AG04449 (cell line): ENCODE data around the gene TAF4B.
"Not testable (repeated sequence)": the region's sequence is repeated elsewhere in the genome, so short reads cannot be mapped to it uniquely, and the experiment has no call there.

Experiments used
- CTCF ChIA-PET: fragments of 350-600 bp; formaldehyde crosslinking; extraction: SDS; loops from one replicate; lab custom pipeline; 2021; ENCODE audit warnings: antibody characterized with exemption; lab: Yijun Ruan, JAX
- POLR2A ChIA-PET: fragments of 400-600, 350-600 bp; formaldehyde crosslinking; extraction: SDS; loops from one replicate; lab custom pipeline; 2020; ENCODE audit warnings: antibody characterized with exemption, inconsistent platforms; lab: Yijun Ruan, JAX
- DNase-seq: peaks from one replicate; pipeline ENCODE4 v3.0.0-alpha.2; 2010; ENCODE audit warnings: low read depth, low spot score
- H3K4me3 ChIP-seq: 2 replicates; pipeline ENCODE4 v1.5.1; 2011; ENCODE audit warnings: low read depth, mild to moderate bottlenecking, control low read depth, low read length
- CTCF ChIP-seq: IDR thresholded peaks from one replicate; pipeline ENCODE4 v1.5.1; 2011; ENCODE audit warnings: mild to moderate bottlenecking, moderate library complexity, low read length, control low read depth, inconsistent platforms; ENCODE audit not compliant: insufficient read depth; ENCODE audit errors: missing control alignments

The TAF4B gene

DNA sequence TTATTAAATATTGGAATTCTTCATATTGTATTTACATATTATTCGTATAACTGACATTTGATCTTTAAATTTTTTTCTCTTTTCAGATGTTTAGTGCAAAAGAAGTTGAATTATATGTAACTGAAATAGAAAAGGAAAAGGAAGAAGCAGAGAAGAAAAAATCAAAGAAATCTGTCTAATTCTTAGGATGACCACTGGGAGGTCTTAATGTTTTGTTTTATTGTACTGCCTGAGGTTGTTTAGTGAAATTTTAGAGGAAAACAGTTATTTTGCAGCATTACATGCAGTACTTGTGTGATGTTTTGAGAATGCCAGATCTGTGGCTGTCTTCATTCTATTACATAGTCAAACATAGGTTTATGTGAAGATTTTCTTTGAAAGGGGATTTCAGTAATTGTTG is 34.0 kb upstream of the TAF4B start:
- TF ChIP-seq CTCF, result no peak
- no peak for DNase-seq
- POLR2A ChIA-PET, result no interaction called here
- no peak overlapping the region for H3K4me3 ChIP-seq
- CTCF ChIA-PET, result no interaction called here

DNA sequence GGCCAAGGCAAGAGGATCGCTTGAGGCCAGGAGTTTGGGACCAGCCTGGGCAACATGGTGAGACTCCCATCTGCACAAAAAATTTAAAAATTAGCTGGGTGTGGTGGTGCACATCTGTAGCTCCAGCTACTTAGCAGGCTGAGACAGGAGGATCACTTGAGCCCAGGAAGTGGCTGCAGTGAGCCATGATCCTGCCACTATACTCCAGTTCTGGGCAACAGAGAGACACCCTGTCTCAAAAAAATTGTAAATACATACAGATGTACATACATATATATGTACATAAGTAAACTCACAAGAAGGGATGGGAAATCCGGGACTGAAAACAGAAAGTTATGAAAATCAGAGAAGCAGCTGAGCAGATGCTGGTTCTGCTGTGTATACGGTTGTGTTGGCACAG is 29.6 kb upstream of the TAF4B start:
- CTCF ChIA-PET, result no interaction called here
- POLR2A ChIA-PET, result no interaction called here
- no peak overlapping the region for H3K4me3 ChIP-seq
- DNase-seq, result no peak
- TF ChIP-seq CTCF, result no peak

DNA sequence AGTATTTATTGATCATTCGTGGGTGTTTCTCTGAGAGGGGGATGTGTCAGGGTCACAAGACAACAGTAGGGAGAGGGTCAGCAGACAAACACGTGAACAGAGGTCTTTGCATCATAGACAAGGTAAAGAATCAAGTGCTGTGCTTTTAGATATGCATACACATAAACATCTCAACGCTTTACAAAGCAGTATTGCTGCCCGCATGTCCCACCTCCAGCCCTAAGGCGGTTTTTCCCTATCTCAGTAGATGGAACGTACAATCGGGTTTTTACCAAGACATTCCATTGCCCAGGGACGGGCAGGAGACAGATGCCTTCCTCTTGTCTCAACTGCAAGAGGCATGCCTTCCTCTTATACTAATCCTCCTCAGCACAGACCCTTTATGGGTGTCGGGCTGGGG is 24.2 kb upstream of the TAF4B start:
- CTCF ChIA-PET, DNase-seq, POLR2A ChIA-PET, H3K4me3 ChIP-seq: not testable (repeated sequence)

GRCh38 chr18:26205318-26205717 is 20.9 kb upstream of the TAF4B start:
- no peak for TF ChIP-seq CTCF
- POLR2A ChIA-PET, result no interaction called here
- H3K4me3 ChIP-seq, result no peak overlapping the region
- CTCF ChIA-PET, result no interaction called here
- no peak for DNase-seq

DNA sequence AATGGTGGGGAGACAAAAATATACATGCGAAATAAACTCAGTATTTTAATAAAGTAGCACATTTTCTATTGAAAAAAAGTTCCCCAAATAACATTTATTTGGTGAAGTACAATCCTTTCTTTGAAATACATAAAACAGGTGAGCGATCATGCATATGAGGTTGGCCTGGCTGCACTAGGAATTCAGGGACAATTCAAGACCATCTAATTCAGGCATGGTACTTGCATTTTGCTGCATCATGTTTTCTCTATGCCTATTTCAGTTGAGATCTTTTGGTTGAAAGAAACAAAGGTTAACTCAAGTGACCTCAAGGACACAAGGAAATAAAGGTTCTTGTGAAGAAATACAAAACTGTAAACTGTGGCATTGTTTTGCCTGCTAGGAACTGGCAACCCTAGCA is 19.8 kb upstream of the TAF4B start:
- DNase-seq, result no peak
- no peak overlapping the region for H3K4me3 ChIP-seq
- POLR2A ChIA-PET, result no interaction called here
- CTCF ChIA-PET, result no interaction called here
- TF ChIP-seq CTCF, result no peak

DNA sequence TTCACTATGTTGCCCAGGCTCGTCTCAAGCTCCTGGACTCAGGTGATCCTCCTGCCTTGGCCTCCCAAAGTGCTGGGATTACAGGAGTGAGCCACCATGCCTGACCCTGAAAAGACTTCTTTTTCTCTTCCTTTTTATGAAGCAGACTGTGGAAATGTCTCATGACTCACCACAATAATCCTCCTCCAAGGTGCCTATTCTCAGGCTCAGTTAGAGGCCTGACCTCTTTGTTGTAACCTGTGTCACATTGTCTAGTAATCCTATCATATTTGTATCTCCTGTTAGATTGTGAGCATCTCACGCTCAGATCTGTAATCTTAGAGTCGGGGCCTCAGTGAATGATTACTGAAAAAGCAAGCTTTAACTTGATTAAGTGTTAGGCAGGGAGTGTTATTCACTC is 18.3 kb upstream of the TAF4B start:
- no peak for DNase-seq
- ChIA-PET CTCF (no interaction called here), POLR2A (interaction anchor here (0.6 kb wide), 1 partner anchor 8 kb away, joined by 4 read pairs; no protein-coding TSS in a partner anchor)
- no peak overlapping the region for H3K4me3 ChIP-seq
- TF ChIP-seq CTCF, result no peak

DNA sequence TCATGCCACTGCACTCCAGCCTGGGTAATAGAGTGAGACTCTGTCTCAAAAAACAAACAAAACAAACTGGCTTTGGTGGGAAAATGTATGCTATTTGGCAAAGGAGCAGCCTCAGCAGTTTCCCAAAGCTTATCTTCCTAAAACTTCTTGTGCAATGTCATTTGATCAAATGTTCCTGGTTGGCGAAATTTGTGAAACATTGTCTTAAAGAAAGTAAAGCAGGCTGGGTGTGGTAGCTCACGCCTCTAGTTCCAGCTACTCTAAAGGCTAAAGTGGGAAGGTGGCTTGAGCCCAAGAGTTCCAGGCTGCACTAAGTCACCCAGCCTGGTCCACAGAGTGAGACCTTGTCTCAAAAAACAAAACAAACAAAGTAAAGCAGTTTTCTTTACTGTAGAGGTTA is 17.3 kb upstream of the TAF4B start:
- no peak overlapping the region for H3K4me3 ChIP-seq
- CTCF ChIA-PET, result no interaction called here
- POLR2A ChIA-PET, result no interaction called here
- no peak for TF ChIP-seq CTCF
- DNase-seq, result no peak
